Bronchial epithelial cell (primary cell): ENCODE data around the gene MRPL21. TPM values are rescaled to one million over a fixed set of nuclear protein-coding genes. Genes with fewer than 3 reads are reported as not detected.

Source experiments
- DNase-seq: peaks from one replicate; pipeline ENCODE4 v3.0.0-alpha.2; 2010; ENCODE audit warnings: low read depth
- FAIRE-seq: peaks from 2 replicates; lab custom pipeline; 2011; peaks lifted over from hg19 to GRCh38; lab: Jason Lieb, UNC
- H3K27me3 ChIP-seq: 2 replicates; pipeline ENCODE4 v1.5.1; 2011; ENCODE audit warnings: low read length; ENCODE audit not compliant: control insufficient read depth, insufficient read depth
- H3K36me3 ChIP-seq: 2 replicates; pipeline ENCODE4 v1.5.1; 2011; ENCODE audit warnings: low read length; ENCODE audit not compliant: control insufficient read depth, insufficient read depth
- H3K4me3 ChIP-seq: 2 replicates; pipeline ENCODE4 v1.5.1; 2011; ENCODE audit warnings: mild to moderate bottlenecking, low read depth, low read length, control low read depth
- CTCF ChIP-seq: IDR thresholded peaks from 2 replicates; pipeline ENCODE4 v1.5.1; 2011; ENCODE audit warnings: mild to moderate bottlenecking, moderate library complexity, low read length, control low read depth, inconsistent platforms; ENCODE audit not compliant: insufficient read depth, severe bottlenecking
- total RNA-seq: library from RNA; depleted of rRNA; stranded (reverse); fragments of >200 nt; gene quantifications from 2 replicates; pipeline ENCODE4 v1.2.1, GENCODE V29; 2014

Gene MRPL21
- total RNA-seq, 1 donor from 2014 or later = 65.0 TPM

- DNase-seq (no peak), FAIRE-seq (no peak)
- TF ChIP-seq CTCF = no peak
- H3K27me3 ChIP-seq = peaks cover 2% of the 10 kb centered on the region
- H3K36me3 ChIP-seq = no peaks in the 10 kb centered on the region
- H3K4me3 ChIP-seq = no peak overlapping the region
Measured at GRCh38 chr11:68868221-68868835, 35.3 kb downstream of the MRPL21 start.

- TF ChIP-seq CTCF = no peak
- FAIRE-seq = no peak
- no peaks in the 10 kb centered on the region for H3K36me3 ChIP-seq
- DNase-seq = no peak
- H3K4me3 ChIP-seq = no peak overlapping the region
- peaks cover 2% of the 10 kb centered on the region for H3K27me3 ChIP-seq
Measured at GRCh38 chr11:68867066-68867465, 36.6 kb downstream of the MRPL21 start.

- no peak overlapping the region for H3K4me3 ChIP-seq
Measured at GRCh38 chr11:68865241-68865640, 38.4 kb downstream of the MRPL21 start.

DNA sequence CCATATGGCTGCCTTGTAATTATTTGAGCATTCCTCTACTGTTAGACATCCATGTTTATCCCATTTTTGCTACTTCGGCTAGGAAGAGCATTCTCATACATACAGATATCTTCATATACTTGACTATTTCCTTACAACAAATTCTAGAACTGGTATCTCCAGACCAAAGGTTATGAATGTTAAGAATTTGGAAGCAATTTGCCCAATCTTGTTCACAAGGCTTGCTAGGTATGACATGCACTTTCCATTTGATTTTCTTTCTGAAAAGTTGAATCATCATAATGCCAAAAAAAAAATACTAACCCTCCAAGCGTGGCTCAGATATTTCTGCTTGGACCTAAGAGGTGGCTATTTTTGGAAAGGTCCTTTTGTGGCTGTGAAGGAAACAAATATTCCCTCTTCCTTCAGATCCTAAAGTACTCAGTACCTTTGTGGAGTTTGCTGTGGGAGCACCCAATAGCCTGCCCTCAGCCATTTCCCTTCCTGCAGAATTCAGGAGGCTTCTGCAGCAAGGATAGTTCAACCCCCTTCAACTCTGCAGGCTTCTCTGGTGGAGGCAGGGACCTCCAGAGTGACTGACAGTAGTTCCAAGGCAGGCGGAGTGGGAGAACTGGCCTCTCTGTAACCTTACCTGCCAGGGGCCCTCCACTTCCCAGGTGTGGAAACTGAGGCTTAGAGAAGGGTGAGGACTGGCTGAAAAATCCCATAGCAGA is 39.9 kb downstream of the MRPL21 start:
- DNase-seq (no peak), FAIRE-seq (no peak)
- Histone ChIP-seq H3K36me3 (no peaks in the 10 kb centered on the region), H3K4me3 (no peak overlapping the region), H3K27me3 (no peaks in the 10 kb centered on the region)
- TF ChIP-seq CTCF = no peak

More at GRCh38 chr11:68865241-68865640, 38.4 kb downstream of the MRPL21 start:
- Histone ChIP-seq H3K36me3 (no peaks in the 10 kb centered on the region), H3K27me3 (peaks cover 2% of the 10 kb centered on the region)
- DNase-seq (no peak), FAIRE-seq (no peak)
- no peak for TF ChIP-seq CTCF

DNA sequence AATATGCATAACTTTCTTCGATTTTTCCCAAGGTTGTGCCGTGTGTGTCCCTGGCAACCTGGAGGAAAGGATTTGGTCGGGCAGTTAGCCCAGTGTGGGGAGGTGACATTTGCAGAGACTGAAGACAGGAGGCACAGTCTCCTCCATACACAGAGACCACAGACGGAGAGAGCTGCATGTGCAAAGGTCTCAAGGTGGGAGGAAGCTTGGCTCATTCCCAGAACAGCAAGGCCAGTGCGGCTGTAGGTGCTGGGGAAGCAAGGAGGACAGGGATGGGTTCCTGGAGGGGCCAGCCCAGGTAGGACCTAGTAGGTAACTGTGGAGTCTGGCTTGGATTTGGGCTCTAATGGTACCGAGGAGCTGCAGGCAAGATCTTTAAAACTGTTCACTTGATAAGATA is 41.2 kb downstream of the MRPL21 start:
- no peak for TF ChIP-seq CTCF
- Histone ChIP-seq H3K27me3 (no peaks in the 10 kb centered on the region), H3K36me3 (no peaks in the 10 kb centered on the region), H3K4me3 (no peak overlapping the region)
- FAIRE-seq (no peak), DNase-seq (no peak)
